Caco-2 (cell line): ENCODE measurements around the gene YRDC. TPM values are rescaled to one million over a fixed set of nuclear protein-coding genes. Genes with fewer than 3 reads are reported as not detected.

Experiments used
- BruUV-seq: library from RNA; stranded (reverse); fragments of 400-500 nt; replicated peaks from 2 replicates; lab custom pipeline; 2021; lab: Mats Ljungman, UMichigan
- CTCF ChIA-PET: fragments of 300-600 bp; sonication (Branson Sonifier 250); formaldehyde crosslinking; loops from one replicate; lab custom pipeline; 2022; ENCODE audit warnings: antibody characterized with exemption; lab: Charles Lee
- POLR2A ChIA-PET: fragments of 300-600 bp; sonication (Branson Sonifier 250); formaldehyde crosslinking; loops from one replicate; lab custom pipeline; 2022; ENCODE audit warnings: antibody characterized with exemption; lab: Charles Lee
- DNase-seq, 2 experiments: peaks; one replicate each; pipeline versions ENCODE4 v3.0.0 to v3.0.0-alpha.2; 2020 to 2022
- H3K27me3 ChIP-seq: replicated peaks from 2 replicates; pipeline ENCODE4 v1.6.0; 2011; ENCODE audit warnings: low read length; ENCODE audit not compliant: control insufficient read depth, insufficient read depth
- H3K36me3 ChIP-seq: 2 replicates; pipeline ENCODE4 v1.5.1; 2011; ENCODE audit warnings: low read length; ENCODE audit not compliant: control insufficient read depth, insufficient read depth
- H3K4me1 ChIP-seq: fragments of 250-450 bp; sonication (Bioruptor Pico); 2 replicates; pipeline ENCODE4 v1.5.1; 2020; ENCODE audit warnings: mild to moderate bottlenecking
- H3K4me3 ChIP-seq: 2 replicates; pipeline ENCODE4 v1.5.1; 2011; ENCODE audit warnings: low read depth, mild to moderate bottlenecking, control low read depth, low read length
- H3K9me3 ChIP-seq: fragments of 250-450 bp; sonication (Bioruptor Pico); 2 replicates; pipeline ENCODE4 v1.5.1; 2020; ENCODE audit warnings: mild to moderate bottlenecking, moderate library complexity
- H3K27ac Mint-ChIP-seq: one replicate; pipeline ENCODE4 v1.8.0; 2022; ENCODE audit warnings: mixed read lengths; ENCODE audit not compliant: unreplicated experiment
- H3K27me3 Mint-ChIP-seq: one replicate; pipeline ENCODE4 v1.8.0; 2022; ENCODE audit warnings: mixed read lengths; ENCODE audit not compliant: insufficient read depth, unreplicated experiment
- H3K36me3 Mint-ChIP-seq: one replicate; pipeline ENCODE4 v1.8.0; 2022; ENCODE audit warnings: mild to moderate bottlenecking, mixed read lengths; ENCODE audit not compliant: insufficient read depth, unreplicated experiment
- H3K4me1 Mint-ChIP-seq: one replicate; pipeline ENCODE4 v1.8.0; 2022; ENCODE audit warnings: low read depth, mixed read lengths; ENCODE audit not compliant: unreplicated experiment
- H3K4me3 Mint-ChIP-seq: one replicate; pipeline ENCODE4 v1.8.0; 2022; ENCODE audit warnings: mild to moderate bottlenecking, moderate library complexity, mixed read lengths; ENCODE audit not compliant: unreplicated experiment
- H3K9me3 Mint-ChIP-seq: one replicate; pipeline ENCODE4 v1.8.0; 2022; ENCODE audit warnings: mixed read lengths; ENCODE audit not compliant: unreplicated experiment
- intact Hi-C: fragments of 100-400 bp; cut with micrococcal nuclease; formaldehyde crosslinking; loops from one replicate; pipeline ENCODE4 v1.10.0; 2022; ENCODE audit not compliant: unreplicated experiment
- total RNA-seq: library from RNA; stranded (reverse); gene quantifications from 2 replicates; pipeline ENCODE4 v1.2.3, GENCODE V29; 2022
- TF ChIP-seq, protein P1 (sequence below), 2 experiments: fragments of 200-600 bp in 1 of 2; IDR thresholded peaks; 1 replicate in 1 of 2; 2 replicates in 1 of 2; pipeline versions ENCODE4 v1.5.1 to v1.8.0; 2011 to 2022; ENCODE audit warnings: antibody characterized with exemption in 1 of 2, control low read depth in 1 of 2, inconsistent platforms in 1 of 2, low read depth in 1 of 2, low read length in 1 of 2, mild to moderate bottlenecking in 1 of 2, moderate library complexity in 1 of 2; ENCODE audit not compliant: insufficient read depth in 1 of 2, severe bottlenecking in 1 of 2, unreplicated experiment in 1 of 2

YRDC gene
- total RNA-seq, 1 experiment from 2014 or later = 10.3 TPM

DNA sequence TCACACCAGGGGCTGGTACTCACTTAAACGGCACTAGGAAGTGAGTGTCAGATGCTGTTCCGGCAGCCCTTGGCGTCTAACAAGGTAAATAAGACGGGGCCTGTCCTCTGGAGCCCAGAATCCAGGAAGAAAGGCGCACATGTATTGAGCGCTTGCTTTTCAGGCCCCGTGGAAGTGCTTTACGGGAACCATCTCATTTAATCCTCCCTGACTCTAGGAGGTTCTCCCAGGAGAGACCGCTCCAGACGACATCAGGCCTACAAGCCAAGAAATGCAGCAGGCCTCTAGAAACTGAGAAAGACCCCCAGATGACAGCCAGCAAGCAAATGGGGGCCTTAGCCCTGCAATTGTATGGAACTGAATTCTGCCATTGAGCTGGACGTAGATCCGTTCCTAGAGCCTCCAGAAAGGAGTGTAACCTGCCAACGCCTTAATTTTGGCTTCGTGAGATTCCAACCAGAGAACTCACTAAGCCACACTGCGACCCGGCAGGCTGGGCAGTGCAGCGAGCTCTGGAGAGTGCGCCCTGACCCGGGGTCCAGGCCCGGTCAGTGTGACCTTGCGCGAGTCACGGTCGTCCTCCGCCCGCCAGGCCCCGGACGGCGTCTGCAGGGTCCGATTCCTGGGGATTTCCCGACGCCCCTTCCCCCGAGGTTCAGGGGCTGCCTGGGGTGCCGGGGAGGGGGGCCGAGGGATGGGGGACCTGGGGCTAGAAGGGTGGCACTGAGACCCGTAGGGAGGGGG lies 14.9 kb downstream of the YRDC start:
- Histone ChIP-seq H3K4me3 (peak overlapping the region; percentile 71), H3K9me3 (no peaks in the 10 kb centered on the region), H3K4me1 (no peaks in the 10 kb centered on the region; the same call in 1 of the 2 replicates), H3K36me3 (no peaks in the 10 kb centered on the region), H3K27me3 (no peaks in the 10 kb centered on the region)
- no peak for DNase-seq
- ChIA-PET POLR2A (no interaction called here), CTCF (no interaction called here)
- Mint-ChIP-seq H3K27ac (no peak overlapping the region), H3K27me3 (no peaks in the 10 kb centered on the region), H3K36me3 (peaks cover 10% of the 10 kb centered on the region), H3K9me3 (no peaks in the 10 kb centered on the region), H3K4me3 (peak overlapping the region; percentile 78), H3K4me1 (no peaks in the 10 kb centered on the region)
- TF ChIP-seq, protein P1, sequence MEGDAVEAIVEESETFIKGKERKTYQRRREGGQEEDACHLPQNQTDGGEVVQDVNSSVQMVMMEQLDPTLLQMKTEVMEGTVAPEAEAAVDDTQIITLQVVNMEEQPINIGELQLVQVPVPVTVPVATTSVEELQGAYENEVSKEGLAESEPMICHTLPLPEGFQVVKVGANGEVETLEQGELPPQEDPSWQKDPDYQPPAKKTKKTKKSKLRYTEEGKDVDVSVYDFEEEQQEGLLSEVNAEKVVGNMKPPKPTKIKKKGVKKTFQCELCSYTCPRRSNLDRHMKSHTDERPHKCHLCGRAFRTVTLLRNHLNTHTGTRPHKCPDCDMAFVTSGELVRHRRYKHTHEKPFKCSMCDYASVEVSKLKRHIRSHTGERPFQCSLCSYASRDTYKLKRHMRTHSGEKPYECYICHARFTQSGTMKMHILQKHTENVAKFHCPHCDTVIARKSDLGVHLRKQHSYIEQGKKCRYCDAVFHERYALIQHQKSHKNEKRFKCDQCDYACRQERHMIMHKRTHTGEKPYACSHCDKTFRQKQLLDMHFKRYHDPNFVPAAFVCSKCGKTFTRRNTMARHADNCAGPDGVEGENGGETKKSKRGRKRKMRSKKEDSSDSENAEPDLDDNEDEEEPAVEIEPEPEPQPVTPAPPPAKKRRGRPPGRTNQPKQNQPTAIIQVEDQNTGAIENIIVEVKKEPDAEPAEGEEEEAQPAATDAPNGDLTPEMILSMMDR (IDR thresholded peaks at IDR 0.05; ENCODE audit: insufficient read depth in 1 of 2, low read depth in 1 of 2, low read length in 1 of 2, severe bottlenecking in 1 of 2, unreplicated experiment in 1 of 2) = no peak
- intact Hi-C loops = no loop called here
- no TSS peak for BruUV-seq

DNA sequence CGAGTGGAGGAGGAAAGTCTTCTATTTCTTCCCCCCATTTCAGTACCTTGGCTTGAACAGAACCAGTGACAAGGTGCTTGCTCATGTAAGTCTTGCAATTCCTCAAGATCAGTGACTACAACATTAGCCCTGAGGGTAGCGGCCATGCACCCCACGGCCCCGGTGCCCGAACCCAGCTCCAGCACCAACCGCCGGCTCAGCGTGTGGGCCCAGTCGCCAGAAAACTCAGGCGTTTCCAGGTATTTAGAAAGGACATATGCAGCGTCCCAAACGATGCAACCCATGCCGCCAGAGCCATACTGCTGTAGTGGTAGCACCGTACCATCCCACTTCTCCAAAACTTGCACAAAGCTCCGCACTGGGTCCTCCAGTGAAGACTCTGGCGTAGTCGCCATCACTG lies 25.5 kb downstream of the YRDC start:
- TF ChIP-seq, protein P1 (IDR thresholded peaks at IDR 0.05; ENCODE audit: insufficient read depth in 1 of 2, low read depth in 1 of 2, low read length in 1 of 2, severe bottlenecking in 1 of 2, unreplicated experiment in 1 of 2) = no peak
- Mint-ChIP-seq H3K4me3 (no peak overlapping the region), H3K9me3 (no peaks in the 10 kb centered on the region), H3K27me3 (peaks cover 13% of the 10 kb centered on the region), H3K4me1 (no peaks in the 10 kb centered on the region), H3K36me3 (no peaks in the 10 kb centered on the region), H3K27ac (no peak overlapping the region)
- Histone ChIP-seq H3K4me1 (no peaks in the 10 kb centered on the region), H3K9me3 (no peaks in the 10 kb centered on the region), H3K36me3 (no peaks in the 10 kb centered on the region), H3K27me3 (no peaks in the 10 kb centered on the region), H3K4me3 (no peak overlapping the region)
- intact Hi-C loops = no loop called here
- ChIA-PET CTCF (no interaction called here), POLR2A (no interaction called here)
- no TSS peak for BruUV-seq
- DNase-seq = no peak

DNA sequence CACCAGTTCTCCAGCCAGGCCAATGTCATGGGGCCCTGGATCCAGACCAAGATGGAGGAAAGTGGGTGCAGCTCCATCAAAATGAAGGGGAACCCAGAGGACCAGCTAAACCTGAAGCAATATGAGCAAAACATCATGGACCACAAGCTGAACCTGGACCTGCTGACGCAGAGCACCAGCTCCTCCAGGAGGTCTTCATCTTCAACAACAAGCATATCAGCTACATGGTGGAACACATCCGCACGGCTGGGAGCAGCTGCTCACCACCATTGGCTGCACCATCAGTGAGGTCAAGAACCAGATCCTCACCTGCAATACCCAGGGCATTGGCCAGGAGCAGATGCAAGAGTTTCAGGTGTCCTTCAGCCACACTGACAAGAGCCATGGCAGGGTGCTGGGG lies 29.4 kb downstream of the YRDC start:
- H3K9me3 ChIP-seq = no peaks in the 10 kb centered on the region
- no peaks in the 10 kb centered on the region for H3K27me3 ChIP-seq
- H3K4me1 ChIP-seq = no peaks in the 10 kb centered on the region
- Mint-ChIP-seq H3K27me3 (peaks cover 5% of the 10 kb centered on the region), H3K27ac (no peak overlapping the region), H3K4me3 (no peak overlapping the region), H3K9me3 (no peaks in the 10 kb centered on the region), H3K36me3 (no peaks in the 10 kb centered on the region), H3K4me1 (no peaks in the 10 kb centered on the region)
- intact Hi-C loops = no loop called here
- TF ChIP-seq, protein P1 (IDR thresholded peaks at IDR 0.05; ENCODE audit: insufficient read depth in 1 of 2, low read depth in 1 of 2, low read length in 1 of 2, severe bottlenecking in 1 of 2, unreplicated experiment in 1 of 2) = no peak
- CTCF ChIA-PET = no interaction called here
- no peaks in the 10 kb centered on the region for H3K36me3 ChIP-seq
- no TSS peak for BruUV-seq
- no peak overlapping the region for H3K4me3 ChIP-seq
- POLR2A ChIA-PET = no interaction called here
- no peak for DNase-seq
